ENCODE results near the gene MYO3B. TPM values are rescaled to one million over a fixed set of nuclear protein-coding genes. Genes with fewer than 3 reads are reported as not detected.

Gene MYO3B
- total RNA-seq, 8 experiments from 2014 or later = 0.11 to 5.1 (median 0.98) TPM

DNA sequence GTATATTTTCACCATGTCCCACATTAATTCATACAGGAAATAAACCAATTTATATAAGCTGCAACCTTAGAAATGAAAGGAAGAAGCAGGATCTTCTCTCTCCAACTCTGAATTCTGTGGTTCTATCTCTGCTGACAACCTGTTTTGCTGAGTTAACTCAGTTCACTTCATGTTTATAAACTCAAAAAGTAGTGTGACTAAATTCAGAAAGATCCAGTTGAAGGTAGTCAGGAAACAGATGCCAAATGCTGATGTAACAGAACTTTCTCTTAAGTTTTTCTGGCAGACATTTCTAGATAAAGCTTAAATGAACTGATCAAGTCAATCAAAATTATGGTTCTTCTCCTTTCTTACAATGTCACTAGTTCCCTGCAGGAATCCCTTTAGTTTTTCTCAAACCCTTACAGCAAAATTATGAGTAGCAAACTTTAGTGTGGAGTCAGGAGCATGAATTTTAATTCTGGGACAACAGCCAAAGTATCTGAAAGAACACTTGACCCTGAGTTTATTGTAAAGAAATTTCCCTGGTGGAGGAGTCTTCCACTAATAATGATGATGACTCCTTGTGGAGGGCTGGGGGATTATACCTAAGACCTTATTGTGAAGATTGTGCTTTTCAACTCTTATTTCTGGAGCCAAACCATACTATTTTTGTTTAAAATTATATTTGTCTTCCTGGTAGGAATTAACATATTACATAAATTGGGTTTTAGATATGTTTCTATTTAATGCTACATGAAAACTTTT is 216.9 kb downstream of the MYO3B start:
- ATAC-seq (replicated peaks in 6 of 8) = no peak
- in situ Hi-C loops (cut with MboI; ENCODE audit: low pct_unique_long_range_greater_than_20kb in 2 of 9, low sequenced_read_pairs in 9 of 9, unreplicated experiment in 9 of 9) = loop anchor here in 2 of 9 experiments (25.0 kb wide), 1 partner anchor 417 kb away; the partner anchor contains the start of gene GAD1 (in 2 of the 2)
- peaks cover 0 to 4% of the 10 kb centered on the region in 2 donors for H3K4me1 ChIP-seq (replicated peaks in 1 of 2)
- H3K27ac ChIP-seq = no peak overlapping the region
- no peak overlapping the region for H3K4me3 ChIP-seq

DNA sequence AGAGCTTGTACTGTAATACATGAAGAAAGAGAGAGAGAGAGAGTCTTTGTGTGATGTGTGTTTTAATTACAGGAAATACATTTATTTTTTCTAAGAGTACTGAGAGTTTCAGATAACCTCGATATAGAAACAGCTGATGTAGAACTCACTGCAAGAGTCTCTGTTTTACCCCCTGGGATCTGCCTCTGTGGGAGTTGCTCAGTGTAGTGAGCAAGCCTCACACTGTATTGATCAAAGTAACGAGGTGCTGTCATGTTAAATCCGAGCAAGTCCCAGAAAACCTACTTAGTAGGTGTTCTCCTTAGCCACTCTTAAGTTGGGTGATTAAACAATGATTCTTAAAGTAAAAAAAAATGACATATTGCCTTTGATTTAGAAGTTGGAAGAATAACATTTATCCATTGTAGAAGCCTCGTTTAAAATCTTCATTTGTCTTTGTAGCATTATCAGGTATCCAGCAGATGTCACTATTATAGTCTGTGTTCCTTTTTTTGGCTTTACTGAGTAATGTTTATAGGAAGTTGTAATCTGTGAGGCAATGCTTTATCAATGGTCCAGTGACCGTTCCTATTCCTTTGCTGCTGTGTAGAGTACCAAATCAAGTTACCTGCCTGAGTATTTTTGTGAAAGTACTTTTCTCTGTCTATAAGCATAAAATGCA is 219.0 kb downstream of the MYO3B start:
- peaks cover 0 to 4% of the 10 kb centered on the region in 2 donors for H3K4me1 ChIP-seq (replicated peaks in 1 of 2)
- peak in 2 of 8 experiments; percentile 26 to 38 for ATAC-seq (replicated peaks in 6 of 8)
- H3K27ac ChIP-seq = no peak overlapping the region
- H3K4me3 ChIP-seq = no peak overlapping the region
- in situ Hi-C loops (cut with MboI; ENCODE audit: low pct_unique_long_range_greater_than_20kb in 2 of 9, low sequenced_read_pairs in 9 of 9, unreplicated experiment in 9 of 9) = loop anchor here in 2 of 9 experiments (25.0 kb wide), 1 partner anchor 415 kb away; the partner anchor contains the start of gene GAD1 (in 2 of the 2)
- 0 to 88% (median 52%) methylated on average over 1 to 5 of the region's 5 CpGs for whole genome bisulfite sequencing, 10 experiments

DNA sequence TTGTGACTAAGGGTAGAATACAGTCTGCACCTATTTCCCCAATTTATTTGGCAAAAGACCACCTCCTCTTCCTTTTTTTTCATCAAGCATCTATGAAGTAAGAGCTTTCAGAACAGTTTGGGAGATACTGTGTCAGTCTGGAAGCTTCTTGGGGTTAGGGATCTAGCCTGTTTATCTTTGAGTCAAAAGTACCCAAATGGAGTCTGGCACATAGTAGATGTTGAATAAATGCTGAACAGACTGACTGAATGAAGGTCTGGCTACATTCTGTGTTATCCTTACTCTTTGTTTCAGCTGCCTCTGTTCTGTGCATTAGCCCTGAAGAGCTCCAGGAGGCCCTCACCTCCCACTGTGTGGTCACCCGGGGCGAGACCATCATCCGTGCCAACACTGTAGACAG is 223.2 kb downstream of the MYO3B start:
- in situ Hi-C loops (cut with MboI; ENCODE audit: low pct_unique_long_range_greater_than_20kb in 2 of 9, low sequenced_read_pairs in 9 of 9, unreplicated experiment in 9 of 9) = loop anchor here in 1 of 9 experiments (25.0 kb wide), 1 partner anchor 411 kb away; the partner anchor contains the start of gene GAD1
- Histone ChIP-seq H3K4me1 (replicated peaks in 1 of 2) (no peaks in the 10 kb centered on the region), H3K27ac (no peak overlapping the region), H3K4me3 (no peak overlapping the region)
- 56 to 100% (median 90%) methylated on average over 2 to 3 of the region's 3 CpGs; no CpG with 5 or more reads in 7 of the 10 experiments for WGBS, 10 experiments
- no peak for ATAC-seq (replicated peaks in 6 of 8)

DNA sequence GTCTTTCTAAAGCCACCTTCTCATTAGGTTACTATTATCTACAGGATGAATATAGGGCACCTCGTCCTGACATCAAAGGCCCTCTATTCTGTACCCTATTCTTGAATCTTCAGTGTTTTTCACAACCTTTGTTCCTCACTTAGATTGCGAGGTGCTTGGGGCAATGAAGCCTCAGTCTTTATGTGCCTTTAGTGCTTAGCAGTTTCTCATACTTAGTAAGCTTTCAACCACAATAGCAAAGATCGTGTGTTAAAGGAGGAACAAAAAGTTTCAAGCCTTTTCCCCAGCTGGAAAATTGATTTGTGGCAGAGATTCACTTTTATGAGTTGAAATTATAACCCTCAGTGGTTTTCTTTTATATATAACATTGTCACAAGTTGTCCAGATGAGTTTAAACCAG is 226.9 kb downstream of the MYO3B start:
- Histone ChIP-seq H3K4me1 (replicated peaks in 1 of 2) (no peaks in the 10 kb centered on the region), H3K27ac (no peak overlapping the region), H3K4me3 (no peak overlapping the region)
- WGBS, 10 experiments = 10 to 92% (median 68%) methylated on average over 2 to 3 of the region's 3 CpGs; no CpG with 5 or more reads in 3 of the 10 experiments
- no peak for ATAC-seq (replicated peaks in 6 of 8)
- in situ Hi-C loops (cut with MboI; ENCODE audit: low pct_unique_long_range_greater_than_20kb in 2 of 9, low sequenced_read_pairs in 9 of 9, unreplicated experiment in 9 of 9) = loop anchor here in 1 of 9 experiments (25.0 kb wide), 1 partner anchor 407 kb away; the partner anchor contains the start of gene GAD1

DNA sequence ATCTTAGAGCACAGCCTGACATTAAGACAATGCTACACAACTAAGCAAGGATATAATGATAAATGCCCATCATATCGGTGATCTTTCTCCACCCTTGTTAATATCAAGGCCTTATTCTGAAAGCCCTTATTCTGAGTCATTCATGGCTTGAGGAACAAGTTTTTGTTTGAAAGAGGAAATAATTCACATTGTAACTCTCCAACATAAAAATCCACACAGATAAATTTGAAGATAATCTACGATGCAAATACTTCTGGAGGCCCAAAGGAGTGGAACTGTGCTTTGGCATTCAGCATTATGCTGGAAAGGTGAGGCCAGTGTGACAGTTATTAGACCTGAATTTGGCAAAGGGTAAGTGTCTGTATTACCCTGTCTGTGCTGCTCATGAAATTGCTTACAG is 227.4 kb downstream of the MYO3B start:
- Histone ChIP-seq H3K4me3 (no peak overlapping the region), H3K4me1 (replicated peaks in 1 of 2) (no peaks in the 10 kb centered on the region), H3K27ac (no peak overlapping the region)
- 13 to 100% (median 70%) methylated on average over 1 to 2 of the region's 2 CpGs; no CpG with 5 or more reads in 1 of the 10 experiments for WGBS, 10 experiments
- ATAC-seq (replicated peaks in 6 of 8) = no peak
- in situ Hi-C loops (cut with MboI; ENCODE audit: low pct_unique_long_range_greater_than_20kb in 2 of 9, low sequenced_read_pairs in 9 of 9, unreplicated experiment in 9 of 9) = loop anchor here in 1 of 9 experiments (25.0 kb wide), 1 partner anchor 407 kb away; the partner anchor contains the start of gene GAD1

DNA sequence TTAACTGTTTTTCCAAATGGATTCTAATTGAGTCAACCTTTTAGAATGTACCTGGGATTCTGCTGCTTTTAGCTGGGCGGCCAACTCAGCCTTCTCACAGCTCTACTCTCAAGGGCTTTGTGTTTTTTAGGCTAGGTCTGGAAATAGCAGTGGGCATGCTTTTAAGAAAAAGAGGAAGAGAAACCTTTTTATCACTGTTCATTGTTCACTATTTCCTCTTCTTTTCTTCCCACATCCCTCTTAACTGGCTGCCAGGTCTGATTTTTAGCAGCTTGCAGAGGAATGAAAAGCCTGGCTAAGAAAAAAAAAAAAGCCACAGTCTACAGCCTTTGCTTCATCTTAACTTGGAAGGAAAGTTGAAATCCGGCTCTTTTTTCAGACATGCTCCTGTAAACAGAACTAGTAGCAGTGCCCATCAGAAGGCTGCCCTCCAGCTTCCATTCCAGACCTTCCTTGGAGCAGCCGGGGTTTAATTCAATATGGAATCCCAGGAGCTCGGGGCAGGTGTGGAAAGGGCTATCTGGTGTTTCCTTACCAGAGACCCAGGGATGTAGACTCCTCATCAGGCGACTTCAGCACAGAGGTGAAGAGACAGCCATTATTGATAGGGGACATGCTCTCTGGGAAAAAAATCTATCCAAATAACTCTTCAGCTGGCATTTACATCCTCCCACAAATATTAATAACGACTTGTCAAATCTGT is 230.7 kb downstream of the MYO3B start:
- H3K4me1 ChIP-seq (replicated peaks in 1 of 2) = no peaks in the 10 kb centered on the region
- ATAC-seq (replicated peaks in 6 of 8) = peak in 2 of 8 experiments; percentile 34 to 36
- H3K4me3 ChIP-seq = no peak overlapping the region
- H3K27ac ChIP-seq = no peak overlapping the region
- in situ Hi-C loops (cut with MboI; ENCODE audit: low pct_unique_long_range_greater_than_20kb in 2 of 9, low sequenced_read_pairs in 9 of 9, unreplicated experiment in 9 of 9) = loop anchor here in 1 of 9 experiments (25.0 kb wide), 1 partner anchor 404 kb away; the partner anchor contains the start of gene GAD1
- whole genome bisulfite sequencing, 10 experiments = 0 to 44% (median 33%) methylated on average over 1 to 6 of the region's 6 CpGs; no CpG with 5 or more reads in 2 of the 10 experiments

DNA sequence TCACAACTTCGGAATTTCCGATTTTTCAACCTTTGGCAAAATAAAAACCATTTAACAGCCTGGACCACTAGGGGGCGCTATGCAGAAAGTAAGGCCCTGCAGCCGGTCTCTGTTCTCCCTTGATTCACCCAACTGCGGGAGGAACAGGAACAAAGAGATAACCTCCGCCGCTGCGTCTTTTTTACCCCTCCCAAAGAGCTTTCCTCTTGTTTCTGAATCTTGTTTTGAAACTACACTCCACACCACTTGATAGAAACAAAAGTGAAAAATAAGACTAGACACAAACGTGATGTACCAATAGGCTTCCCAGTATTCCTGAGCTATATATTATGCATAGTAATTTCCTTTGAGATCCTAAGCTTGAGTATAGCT is 231.2 kb downstream of the MYO3B start:
- Histone ChIP-seq H3K4me1 (replicated peaks in 1 of 2) (no peaks in the 10 kb centered on the region), H3K27ac (no peak overlapping the region), H3K4me3 (peak overlapping the region in 2 of 5 donors; percentile 7 to 17)
- in situ Hi-C loops (cut with MboI; ENCODE audit: low pct_unique_long_range_greater_than_20kb in 2 of 9, low sequenced_read_pairs in 9 of 9, unreplicated experiment in 9 of 9) = loop anchor here in 1 of 9 experiments (25.0 kb wide), 1 partner anchor 403 kb away; the partner anchor contains the start of gene GAD1
- 0 to 18% (median 6%) methylated on average over 1 to 9 of the region's 9 CpGs; no CpG with 5 or more reads in 1 of the 10 experiments for WGBS, 10 experiments
- peak in 7 of 8 experiments; percentile 43 to 69 (median 59) for ATAC-seq (replicated peaks in 6 of 8)

DNA sequence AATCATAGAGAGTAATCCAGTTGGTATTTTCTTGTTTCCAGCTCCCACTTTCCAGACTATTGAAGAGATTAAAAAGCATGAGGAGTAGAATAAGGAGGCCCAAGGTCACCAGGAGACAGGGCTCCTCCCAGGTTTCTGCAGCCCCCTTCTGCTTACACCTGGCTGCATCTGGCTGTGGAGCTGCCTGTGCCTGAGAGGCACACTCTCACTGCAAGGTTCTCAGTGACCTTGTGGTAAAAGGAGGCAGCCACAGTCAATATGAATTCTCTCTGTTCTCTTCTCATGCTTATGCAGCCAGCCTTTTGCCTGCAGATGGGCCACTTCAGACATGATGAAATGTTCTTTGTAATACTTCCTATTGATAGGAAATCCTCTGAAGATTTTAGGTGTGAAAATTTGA is 233.7 kb downstream of the MYO3B start:
- no peak for ATAC-seq (replicated peaks in 6 of 8)
- Histone ChIP-seq H3K4me3 (no peak overlapping the region), H3K4me1 (replicated peaks in 1 of 2) (no peaks in the 10 kb centered on the region), H3K27ac (no peak overlapping the region)
- in situ Hi-C loops (cut with MboI; ENCODE audit: low pct_unique_long_range_greater_than_20kb in 2 of 9, low sequenced_read_pairs in 9 of 9, unreplicated experiment in 9 of 9) = loop anchor here in 1 of 9 experiments (25.0 kb wide), 1 partner anchor 401 kb away; the partner anchor contains the start of gene GAD1

DNA sequence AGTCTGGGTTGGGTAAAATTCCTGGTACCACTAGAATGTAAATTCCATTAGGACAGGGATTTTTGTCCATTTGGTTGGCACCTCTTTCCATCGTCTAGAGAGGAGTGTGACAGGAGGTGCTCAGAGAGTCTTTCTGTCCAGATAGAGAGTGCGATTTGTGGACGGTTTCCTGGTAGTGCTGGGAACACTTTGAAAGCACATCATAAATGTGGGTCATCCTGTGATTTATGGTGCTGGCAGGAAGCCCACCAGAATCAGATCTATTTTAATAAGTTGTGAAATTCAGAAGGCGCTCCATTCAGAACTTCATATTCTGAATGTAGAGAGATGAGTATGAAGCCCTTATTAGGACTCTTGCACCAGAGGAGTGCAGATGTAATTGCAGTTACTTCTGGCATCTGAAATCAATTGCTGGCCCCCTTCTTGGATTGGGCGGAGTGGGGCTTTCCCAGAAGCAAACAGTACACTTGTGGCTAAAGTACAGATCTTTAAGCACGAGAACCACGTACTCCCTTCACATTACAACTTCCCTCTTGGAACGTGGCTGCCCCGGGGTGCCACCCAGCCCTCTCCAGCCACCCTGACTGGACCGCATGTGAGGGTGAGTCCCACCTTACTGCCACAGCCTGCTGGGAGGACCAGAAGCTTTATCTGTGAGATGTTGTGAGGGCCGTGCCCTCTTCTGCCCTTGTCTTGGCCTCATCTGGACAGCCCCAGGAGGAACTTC is 243.2 kb downstream of the MYO3B start:
- H3K4me3 ChIP-seq = no peak overlapping the region
- peaks cover 0 to 4% of the 10 kb centered on the region in 2 donors for H3K4me1 ChIP-seq (replicated peaks in 1 of 2)
- peak in 3 of 8 experiments; percentile 75 to 90 (median 84) for ATAC-seq (replicated peaks in 6 of 8)
- WGBS, 10 experiments = 13 to 100% (median 89%) methylated on average over 1 to 8 of the region's 11 CpGs
- in situ Hi-C loops (cut with MboI; ENCODE audit: low pct_unique_long_range_greater_than_20kb in 2 of 9, low sequenced_read_pairs in 9 of 9, unreplicated experiment in 9 of 9) = loop anchor here in 1 of 9 experiments (25.0 kb wide), 1 partner anchor 391 kb away; the partner anchor contains the start of gene GAD1
- no peak overlapping the region for H3K27ac ChIP-seq

DNA sequence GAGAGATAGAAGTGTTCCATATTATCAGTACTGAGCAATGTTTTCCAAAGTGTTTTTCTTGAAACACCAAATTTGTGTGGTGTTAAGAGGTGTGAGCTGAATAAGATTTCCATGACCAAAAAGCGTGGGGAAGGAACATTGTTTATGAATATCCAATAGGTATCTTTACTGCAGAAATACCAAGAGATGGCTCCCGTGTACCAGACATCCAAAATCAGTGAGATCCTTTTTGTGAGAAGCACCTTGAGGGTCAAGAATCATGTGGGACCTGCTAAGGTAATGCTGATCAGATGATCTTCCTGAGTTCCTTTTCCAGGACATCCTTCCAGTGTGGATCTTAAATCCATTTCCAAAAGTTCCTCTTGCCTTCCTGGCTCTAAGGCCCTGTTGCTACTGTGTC is 246.0 kb downstream of the MYO3B start:
- Histone ChIP-seq H3K4me1 (replicated peaks in 1 of 2) (peaks cover 0 to 4% of the 10 kb centered on the region in 2 donors), H3K4me3 (no peak overlapping the region), H3K27ac (no peak overlapping the region)
- 50 to 100% (median 90%) methylated on average over 1 to 2 of the region's 2 CpGs; no CpG with 5 or more reads in 5 of the 10 experiments for WGBS, 10 experiments
- in situ Hi-C loops (cut with MboI; ENCODE audit: low pct_unique_long_range_greater_than_20kb in 2 of 9, low sequenced_read_pairs in 9 of 9, unreplicated experiment in 9 of 9) = loop anchor here in 1 of 9 experiments (25.0 kb wide), 1 partner anchor 388 kb away; the partner anchor contains the start of gene GAD1
- ATAC-seq (replicated peaks in 6 of 8) = no peak

DNA sequence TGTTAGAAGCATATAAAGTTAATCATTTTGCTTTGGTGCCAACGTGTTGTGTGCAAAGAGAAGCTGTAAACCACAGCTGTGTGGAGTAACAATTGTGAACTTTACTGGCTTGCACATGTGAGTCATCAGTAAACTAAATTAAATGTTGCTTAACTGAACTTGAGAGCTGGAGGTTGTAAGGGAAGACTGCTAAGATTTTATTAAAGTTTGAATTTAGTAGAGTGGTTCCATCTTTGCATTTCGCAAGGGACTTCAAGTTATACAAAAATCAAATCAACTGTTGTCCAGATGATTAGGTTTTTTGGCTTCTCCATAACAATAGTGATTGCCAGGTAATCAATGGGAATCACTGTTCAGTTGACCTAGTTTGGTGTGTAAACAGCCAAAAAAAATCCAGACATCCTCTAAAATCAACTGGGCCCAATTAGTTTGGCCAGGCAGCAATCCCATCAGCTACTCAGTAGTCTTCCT is 247.4 kb downstream of the MYO3B start:
- Histone ChIP-seq H3K4me3 (no peak overlapping the region), H3K4me1 (replicated peaks in 1 of 2) (peaks cover 0 to 1% of the 10 kb centered on the region in 2 donors), H3K27ac (no peak overlapping the region)
- peak in 2 of 8 experiments; percentile 6 to 25 for ATAC-seq (replicated peaks in 6 of 8)
- in situ Hi-C loops (cut with MboI; ENCODE audit: low pct_unique_long_range_greater_than_20kb in 2 of 9, low sequenced_read_pairs in 9 of 9, unreplicated experiment in 9 of 9) = no loop called here
- WGBS, 10 experiments = 0 to 100% (median 33%) methylated on average over 1 to 2 of the region's 2 CpGs; no CpG with 5 or more reads in 3 of the 10 experiments

DNA sequence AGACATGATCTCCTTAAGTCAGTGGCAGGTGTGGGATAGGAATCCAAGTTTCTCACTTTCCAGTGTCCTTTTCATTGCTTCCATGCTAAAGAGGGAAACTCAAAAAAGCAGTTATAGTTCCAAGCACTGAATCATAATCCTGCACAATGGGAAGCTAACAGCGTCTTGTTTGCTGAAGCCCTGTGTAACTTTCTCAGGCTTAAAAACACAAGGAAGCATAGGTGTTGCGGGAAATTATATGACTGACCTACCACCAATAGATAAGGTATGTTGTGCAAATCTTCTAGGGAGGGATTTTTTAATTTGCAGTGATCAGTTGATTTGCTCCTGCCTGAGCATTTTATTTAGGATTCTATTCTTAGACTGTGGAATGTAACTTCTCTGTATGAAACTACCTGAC is 250.9 kb downstream of the MYO3B start:
- no peaks in the 10 kb centered on the region for H3K4me1 ChIP-seq (replicated peaks in 1 of 2)
- no peak for ATAC-seq (replicated peaks in 6 of 8)
- in situ Hi-C loops (cut with MboI; ENCODE audit: low pct_unique_long_range_greater_than_20kb in 2 of 9, low sequenced_read_pairs in 9 of 9, unreplicated experiment in 9 of 9) = no loop called here
- no peak overlapping the region for H3K4me3 ChIP-seq
- no peak overlapping the region for H3K27ac ChIP-seq
- 58 to 100% (median 90%) methylated on average over 1 to 2 of the region's 2 CpGs; no CpG with 5 or more reads in 1 of the 10 experiments for WGBS, 10 experiments

Data from motor neuron (in vitro differentiated cells).